NCI-H82 treated with DMSO at 0.1 percent for 48 hours (cell line): ENCODE measurements around the gene ATP1A4.
"Not testable (repeated sequence)": the region's sequence is repeated elsewhere in the genome, so short reads cannot be mapped to it uniquely, and the experiment has no call there.

Source experiments
- DNase-seq: peaks from one replicate; lab custom pipeline; 2025; ENCODE audit not compliant: unreplicated experiment; lab: John Stamatoyannopoulos, UW

Gene ATP1A4

DNA sequence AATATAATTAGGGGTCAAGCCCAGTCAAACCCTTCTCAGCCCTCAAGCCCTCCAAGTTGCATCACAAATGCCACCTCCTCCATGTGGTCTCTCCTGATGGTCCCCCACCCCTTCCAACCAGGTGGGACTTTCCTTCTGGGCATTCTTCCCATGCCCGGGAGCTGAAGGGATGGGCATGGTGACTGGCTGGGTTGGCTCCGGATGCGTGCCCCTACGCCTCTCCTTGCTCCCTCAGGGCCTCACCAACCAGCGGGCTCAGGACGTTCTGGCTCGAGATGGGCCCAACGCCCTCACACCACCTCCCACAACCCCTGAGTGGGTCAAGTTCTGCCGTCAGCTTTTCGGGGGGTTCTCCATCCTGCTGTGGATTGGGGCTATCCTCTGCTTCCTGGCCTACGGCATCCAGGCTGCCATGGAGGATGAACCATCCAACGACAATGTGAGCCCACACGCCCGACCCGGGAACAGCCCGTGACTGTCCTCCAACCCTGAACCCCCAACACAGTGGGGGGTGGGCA is 28.4 kb upstream of the ATP1A4 start:
- DNase-seq: no peak

DNA sequence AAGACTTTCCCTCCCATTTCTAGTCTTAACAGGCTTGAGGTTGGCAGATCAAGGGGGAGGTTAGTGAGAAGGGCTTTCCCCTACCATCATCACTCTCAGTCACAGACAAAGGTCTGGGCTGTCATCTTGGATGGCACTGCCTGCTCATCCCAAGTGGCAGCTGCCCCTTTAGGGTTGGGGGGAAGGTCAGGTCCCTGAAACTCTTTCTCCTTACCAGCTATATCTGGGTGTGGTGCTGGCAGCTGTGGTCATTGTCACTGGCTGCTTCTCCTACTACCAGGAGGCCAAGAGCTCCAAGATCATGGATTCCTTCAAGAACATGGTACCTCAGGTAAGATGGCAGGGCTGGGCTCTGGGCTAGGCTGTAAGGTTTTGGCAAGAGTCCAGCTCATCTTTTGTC is 27.7 kb upstream of the ATP1A4 start:
- no peak for DNase-seq

DNA sequence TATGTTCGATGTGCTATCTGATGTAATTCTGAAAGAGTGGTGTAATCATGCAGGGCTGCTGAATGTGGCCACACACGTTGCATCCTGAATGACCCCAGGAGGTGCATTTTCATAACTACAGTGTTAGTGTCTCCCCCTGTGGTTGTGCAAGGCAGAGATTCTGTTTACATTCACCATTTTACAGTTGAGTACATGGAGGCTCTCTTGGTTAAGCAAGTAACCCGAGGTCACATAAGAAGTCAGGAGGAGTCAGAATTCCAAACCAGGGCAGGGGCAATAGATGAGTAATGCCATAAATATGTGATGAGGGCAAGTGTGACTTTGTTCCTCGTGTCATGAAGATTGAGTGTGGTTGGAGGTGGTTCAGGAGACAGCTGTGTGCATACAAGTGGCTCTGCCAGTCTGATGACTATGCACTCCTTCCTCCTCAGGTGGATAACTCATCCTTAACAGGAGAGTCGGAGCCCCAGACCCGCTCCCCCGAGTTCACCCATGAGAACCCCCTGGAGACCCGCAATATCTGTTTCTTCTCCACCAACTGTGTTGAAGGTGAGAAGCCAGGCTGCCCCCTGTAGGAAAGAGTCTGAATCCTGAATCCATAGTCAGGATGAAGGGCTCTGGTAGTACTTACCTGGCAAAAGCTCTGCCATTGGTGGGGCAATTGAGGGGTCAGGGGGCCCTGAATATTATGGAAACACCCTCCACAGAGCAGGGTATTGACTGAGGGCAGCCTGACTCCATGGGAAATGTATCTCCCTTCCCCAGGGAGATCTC is 26.5 kb upstream of the ATP1A4 start:
- no peak for DNase-seq

DNA sequence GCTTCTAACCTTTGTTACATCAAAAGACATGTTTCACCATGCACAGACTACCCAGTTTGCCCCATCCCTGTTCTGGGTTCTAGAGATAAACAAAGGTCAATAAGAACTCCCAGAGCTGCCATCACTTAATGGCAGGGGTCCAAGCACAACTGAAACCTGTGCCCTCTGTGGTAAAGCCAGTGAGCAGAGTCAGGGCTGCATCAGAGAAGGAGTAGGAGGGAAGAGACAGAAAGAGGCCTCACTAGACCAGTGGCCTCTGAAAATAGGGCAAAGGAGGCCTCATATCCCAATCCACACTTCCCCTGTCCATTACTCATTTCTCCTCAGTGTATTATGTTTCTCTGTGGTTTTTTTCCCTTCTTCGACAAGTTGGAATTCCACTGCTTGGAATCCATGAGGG is 25.7 kb upstream of the ATP1A4 start:
- DNase-seq: no peak

DNA sequence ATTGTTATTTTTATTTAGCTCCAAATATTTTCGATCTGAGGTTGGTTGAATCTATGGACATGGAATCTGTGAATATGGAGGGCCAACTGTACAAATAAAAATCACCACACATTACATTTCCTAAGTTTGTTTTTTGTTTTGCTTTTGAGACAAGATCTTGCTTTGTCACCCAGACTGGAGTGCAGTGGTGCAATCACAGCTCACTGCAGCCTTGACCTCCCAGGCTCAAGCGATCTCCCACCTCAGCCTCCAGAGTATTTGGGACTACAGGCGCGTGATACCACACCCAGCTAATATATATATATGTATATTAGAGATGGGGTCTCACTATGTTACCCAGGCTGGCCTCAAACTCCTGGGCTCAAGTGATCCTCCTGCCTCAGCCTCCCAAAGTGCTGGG is 25.1 kb upstream of the ATP1A4 start:
- DNase-seq: not testable (repeated sequence)

DNA sequence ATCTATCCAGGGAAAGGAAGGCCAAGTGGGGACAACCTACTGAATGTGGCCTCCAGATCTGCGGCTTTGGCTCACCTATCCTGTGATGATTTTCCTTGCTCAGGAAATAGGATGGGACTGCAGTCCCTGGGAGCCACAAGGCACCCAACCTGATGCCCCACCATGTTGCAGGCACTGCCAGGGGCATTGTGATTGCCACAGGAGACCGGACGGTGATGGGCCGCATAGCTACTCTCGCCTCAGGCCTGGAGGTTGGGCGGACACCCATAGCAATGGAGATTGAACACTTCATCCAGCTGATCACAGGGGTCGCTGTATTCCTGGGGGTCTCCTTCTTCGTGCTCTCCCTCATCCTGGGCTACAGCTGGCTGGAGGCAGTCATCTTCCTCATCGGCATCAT is 24.0 kb upstream of the ATP1A4 start:
- DNase-seq: no peak

DNA sequence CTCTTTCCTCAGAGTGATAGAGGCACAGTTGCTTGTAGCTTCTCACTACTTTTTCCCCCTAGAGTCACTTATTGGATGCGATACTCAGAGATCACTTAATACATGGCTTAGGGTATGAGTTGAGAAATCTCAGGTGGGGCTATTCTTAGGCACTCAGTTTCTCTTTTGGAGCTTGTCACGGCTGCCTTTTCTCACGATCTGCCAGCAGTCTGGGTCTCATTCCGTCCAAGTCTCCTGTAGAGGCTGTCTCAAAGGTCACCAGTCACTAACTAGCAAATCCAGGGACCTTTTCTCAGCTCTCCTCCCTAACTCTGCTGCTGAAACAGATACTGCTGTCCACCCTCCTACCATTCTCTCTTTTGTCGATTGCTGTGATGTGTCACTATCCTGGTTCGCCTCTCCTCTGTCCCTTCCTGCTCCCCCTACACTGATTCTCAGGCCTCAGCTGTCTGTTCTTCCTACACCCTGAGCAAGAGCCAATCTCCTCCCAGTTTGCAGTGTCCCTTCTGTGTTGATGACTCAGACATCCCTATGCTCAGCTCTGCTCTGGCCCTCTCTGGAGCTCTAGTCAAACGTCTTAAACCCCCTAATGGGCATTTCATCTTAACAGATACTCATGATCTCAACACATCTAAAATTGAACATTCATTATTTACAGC is 23.4 kb upstream of the ATP1A4 start:
- DNase-seq: no peak

DNA sequence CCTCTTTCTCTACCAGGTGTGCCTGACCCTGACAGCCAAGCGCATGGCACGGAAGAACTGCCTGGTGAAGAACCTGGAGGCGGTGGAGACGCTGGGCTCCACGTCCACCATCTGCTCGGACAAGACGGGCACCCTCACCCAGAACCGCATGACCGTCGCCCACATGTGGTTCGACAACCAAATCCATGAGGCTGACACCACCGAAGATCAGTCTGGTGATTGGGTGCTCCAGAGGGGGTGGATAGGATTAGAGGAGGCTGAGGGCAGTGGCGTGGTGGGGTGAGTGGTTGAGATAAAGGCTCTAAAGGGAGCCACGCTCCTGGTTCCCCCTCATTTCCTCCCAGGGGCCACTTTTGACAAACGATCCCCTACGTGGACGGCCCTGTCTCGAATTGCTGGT is 22.8 kb upstream of the ATP1A4 start:
- DNase-seq: no peak

DNA sequence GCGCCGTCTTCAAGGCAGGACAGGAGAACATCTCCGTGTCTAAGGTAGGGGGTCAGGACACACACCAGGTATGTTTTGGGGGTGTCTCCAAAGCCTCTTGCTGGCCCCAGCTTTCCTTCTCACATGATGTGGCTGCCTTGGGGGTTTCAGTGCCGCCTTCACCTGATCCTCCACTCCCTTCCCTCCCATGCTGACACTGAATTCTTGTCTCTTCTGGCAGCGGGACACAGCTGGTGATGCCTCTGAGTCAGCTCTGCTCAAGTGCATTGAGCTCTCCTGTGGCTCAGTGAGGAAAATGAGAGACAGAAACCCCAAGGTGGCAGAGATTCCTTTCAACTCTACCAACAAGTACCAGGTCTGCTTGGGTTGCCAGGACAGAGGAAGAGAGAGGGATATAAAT is 22.4 kb upstream of the ATP1A4 start:
- no peak for DNase-seq

DNA sequence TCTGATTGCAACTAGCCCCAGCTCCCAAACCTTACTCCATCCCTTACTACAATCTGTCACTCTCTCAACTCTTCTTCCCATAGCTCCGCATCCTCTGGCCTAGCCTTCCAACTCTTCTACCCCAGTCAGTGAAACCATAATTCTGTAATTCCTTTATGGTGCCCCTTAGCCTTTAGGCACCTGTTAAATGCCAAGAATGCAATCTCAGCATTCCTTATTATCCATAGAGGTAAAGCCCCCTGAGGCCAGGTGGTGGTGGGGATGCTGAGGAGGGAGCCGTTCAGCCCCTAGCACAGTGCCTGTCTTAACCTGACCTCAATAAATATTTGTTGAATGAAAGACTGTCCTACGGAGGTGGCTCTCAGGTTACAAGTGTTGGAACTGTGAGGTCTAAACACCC is 21.8 kb upstream of the ATP1A4 start:
- no peak for DNase-seq

DNA sequence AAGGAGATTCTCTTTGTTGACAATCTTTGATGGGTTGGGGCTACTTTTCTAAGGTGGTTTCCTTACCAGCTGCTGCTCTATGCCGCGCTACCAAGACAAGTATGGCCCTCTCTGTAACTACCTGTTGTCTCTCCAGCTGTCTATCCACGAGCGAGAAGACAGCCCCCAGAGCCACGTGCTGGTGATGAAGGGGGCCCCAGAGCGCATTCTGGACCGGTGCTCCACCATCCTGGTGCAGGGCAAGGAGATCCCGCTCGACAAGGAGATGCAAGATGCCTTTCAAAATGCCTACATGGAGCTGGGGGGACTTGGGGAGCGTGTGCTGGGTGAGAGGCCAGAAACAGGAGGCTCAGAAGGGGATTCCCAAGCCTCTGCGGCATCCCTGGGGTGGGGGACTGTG is 21.4 kb upstream of the ATP1A4 start:
- DNase-seq: no peak

DNA sequence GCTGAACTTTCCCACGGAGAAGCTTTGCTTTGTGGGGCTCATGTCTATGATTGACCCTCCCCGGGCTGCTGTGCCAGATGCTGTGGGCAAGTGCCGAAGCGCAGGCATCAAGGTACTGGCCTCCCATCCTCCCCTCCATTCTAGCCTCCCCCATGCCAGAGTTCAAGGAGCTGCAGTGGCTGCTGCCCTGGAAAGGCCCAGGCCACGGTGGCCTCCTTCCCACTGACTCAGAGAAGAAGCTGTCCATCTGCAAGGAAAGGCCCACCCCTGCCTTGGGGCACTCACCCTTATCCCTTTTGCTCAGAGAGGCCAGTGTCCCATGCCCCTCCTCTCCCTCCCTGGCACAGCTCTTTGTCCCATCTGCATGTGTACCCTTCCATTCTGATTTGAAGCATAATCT is 20.9 kb upstream of the ATP1A4 start:
- no peak for DNase-seq

DNA sequence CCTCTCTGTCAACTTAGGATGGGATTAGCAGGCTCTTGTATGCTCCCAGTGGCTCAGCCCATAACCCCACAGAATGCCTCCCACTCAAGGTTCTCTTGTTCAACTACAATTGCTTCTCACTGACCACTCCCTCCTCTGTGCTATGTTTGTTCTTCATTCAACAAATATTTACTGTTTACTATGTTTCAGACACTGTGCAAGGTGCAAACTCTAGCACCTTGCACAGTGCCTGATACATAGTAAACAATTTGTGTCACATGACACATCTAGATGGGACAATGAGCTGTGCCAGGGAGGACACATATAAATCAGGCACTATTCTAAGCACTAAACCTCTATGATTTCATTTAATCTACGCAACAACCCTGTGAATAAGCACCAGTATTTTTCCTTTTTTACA is 20.5 kb upstream of the ATP1A4 start:
- DNase-seq: no peak

DNA sequence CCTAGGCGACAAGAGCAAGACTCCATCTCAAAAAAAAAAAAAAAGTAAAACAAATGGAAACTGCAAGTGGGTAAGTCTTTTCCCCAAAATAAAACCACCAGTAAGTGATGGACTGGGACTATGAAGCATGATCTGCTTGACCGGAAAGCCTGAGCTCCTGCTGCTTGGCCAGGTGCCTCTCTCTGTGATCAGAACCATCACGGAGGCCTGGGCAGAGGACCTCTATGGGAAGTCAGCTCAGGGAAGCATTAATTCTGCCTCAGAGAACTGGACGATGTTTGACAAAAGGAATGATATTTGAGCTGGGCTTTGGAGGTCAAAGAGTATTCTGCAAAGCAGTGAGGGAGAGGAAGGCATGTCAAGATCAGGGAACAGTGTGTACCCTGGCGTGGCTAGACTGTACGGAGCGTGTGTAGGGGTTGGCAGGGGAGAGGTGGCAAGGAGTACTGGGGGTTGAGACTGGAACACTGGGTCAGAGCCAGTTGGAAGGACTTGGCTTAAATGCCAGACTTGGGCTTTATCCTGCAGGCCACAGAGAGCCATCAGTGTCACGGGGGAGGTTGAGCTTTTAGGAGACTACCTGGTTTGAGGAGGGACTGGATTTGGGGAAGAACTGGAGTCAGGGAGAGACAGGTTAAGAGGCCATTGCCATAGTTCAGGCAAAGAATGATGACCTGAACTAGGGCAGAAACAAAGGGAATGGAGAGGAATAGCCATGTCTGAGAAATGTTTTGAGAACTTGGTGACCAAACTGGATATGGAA is 19.4 kb upstream of the ATP1A4 start:
- DNase-seq: no peak

DNA sequence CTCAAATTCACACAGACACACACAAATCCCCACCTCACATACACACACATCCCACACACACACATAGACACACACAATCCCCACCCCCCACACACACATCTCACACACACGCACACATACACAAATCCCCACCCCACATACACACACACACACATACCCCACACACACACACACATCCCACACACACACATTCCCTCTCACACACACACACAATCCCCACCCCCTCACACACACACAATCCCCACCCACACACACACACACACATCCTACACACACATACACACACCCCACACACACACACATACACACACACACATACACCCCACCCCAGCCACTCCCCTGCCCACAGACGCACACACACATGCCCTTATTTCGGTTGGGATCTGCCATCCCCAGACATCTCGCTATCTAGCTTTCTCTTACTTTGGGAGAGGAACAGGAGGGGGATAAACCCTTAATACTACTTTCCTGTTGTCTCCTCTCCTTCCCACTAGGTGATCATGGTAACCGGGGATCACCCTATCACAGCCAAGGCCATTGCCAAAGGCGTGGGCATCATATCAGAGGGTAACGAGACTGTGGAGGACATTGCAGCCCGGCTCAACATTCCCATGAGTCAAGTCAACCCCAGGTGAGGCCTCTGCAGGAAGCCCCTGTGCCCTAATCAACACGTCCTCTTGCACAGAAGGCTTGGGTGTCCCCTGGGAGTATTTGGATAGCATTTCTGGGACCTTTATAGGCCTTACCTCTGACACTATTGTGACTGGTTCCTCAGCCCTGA is 17.2 kb upstream of the ATP1A4 start:
- DNase-seq: no peak

DNA sequence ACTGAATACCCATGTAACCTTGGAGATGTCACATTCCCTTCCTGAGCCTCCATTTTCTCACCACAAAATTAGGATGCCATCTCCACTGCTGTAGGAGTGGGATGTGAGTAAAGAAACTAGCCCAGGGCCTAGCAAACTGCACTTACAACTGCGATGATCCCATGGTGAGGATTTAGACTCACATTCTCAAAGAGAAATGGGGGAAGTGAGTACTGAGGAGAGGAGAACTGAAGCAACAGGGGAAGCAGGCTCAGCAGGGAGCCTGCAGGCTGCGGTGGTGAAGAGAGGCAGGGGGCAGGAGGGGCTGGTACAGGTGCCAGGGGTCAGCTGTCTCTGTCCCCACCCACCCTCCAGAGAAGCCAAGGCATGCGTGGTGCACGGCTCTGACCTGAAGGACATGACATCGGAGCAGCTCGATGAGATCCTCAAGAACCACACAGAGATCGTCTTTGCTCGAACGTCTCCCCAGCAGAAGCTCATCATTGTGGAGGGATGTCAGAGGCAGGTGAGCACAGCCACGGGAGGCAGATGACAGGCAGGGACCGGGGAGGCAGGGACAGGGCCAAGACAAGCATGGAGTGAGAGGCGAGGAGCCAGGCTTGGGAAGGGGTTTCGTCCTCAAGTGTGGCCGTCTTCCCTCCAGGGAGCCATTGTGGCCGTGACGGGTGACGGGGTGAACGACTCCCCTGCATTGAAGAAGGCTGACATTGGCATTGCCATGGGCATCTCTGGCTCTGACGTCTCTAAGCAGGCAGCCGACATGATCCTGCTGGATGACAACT is 16.4 kb upstream of the ATP1A4 start:
- no peak for DNase-seq

DNA sequence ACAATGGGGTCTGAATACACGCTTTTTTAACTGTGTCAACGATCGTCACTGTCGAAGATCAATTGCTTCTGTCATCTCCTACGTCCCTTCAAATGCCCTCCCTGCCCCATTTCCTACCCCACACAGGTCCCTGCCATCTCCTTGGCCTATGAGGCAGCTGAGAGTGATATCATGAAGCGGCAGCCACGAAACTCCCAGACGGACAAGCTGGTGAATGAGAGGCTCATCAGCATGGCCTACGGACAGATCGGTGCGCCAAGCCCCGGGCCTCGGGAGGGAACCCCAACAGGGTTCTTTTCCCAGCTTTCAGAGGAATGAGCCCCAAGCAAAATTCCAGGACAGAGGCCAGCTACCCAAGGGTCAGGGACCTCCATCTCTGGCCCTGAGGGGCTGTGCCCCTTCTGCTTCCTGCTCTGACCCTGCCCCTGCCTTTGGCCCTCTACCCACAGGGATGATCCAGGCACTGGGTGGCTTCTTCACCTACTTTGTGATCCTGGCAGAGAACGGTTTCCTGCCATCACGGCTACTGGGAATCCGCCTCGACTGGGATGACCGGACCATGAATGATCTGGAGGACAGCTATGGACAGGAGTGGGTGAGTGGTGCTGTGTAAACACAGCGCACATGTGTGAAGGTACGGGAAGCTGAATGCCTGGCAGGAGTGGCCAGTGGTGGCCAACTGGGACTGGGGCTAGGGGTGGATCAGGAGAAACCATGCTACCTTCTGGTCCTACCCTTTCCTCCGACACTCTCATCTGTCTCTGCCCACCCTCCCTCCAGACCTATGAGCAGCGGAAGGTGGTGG is 15.1 kb upstream of the ATP1A4 start:
- DNase-seq: no peak

DNA sequence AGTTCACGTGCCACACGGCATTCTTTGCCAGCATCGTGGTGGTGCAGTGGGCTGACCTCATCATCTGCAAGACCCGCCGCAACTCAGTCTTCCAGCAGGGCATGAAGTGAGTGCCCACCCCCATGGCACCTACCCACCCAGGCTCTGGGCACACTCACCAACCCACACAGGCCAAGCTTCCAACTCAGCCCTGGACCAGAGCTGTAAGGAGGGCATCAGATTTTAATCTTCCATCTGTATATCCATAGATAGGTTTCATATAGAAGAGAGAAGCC is 14.5 kb upstream of the ATP1A4 start:
- no peak for DNase-seq

DNA sequence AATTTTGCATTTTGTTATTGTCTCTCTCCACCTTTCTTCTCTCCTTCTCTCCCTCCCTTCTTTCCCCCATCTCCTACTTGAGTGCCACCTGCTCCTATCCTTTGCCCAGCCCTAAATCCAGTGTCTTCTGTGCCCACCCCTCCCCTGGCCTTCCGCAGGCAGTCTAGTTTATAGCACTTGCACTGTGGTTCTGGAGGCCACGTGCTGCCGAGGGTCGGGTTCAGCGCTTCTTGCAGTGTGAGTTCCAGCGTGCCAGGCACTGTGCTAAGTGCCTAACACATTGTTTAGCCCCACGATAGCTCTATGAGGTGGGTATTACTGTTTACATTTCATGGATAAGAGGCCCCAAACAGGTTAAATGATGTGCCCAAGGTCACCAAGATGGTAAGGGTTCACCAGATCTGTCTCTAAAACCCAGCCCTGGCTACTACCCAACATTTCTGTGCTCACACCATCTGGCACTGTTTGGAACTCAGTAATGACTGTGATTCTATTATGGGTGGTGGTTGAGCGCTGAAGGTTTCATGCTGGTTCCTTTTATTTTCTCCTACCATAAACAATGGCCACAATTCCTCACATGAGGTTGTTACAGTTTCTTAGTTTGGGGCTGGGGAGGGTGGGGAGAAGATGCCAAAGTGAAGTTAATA is 14.1 kb upstream of the ATP1A4 start:
- DNase-seq: no peak
